Nephron (organoid): ENCODE results near the gene SF3A2.

ENCODE experiments used
- H3K27ac Mint-ChIP-seq, 3 experiments: 2 replicates each; pipeline ENCODE4 v1.8.0; 2020; ENCODE audit warnings: mixed read lengths in 3 of 3, mild to moderate bottlenecking in 2 of 3, moderate library complexity in 1 of 3
- H3K27me3 Mint-ChIP-seq: 2 replicates; pipeline ENCODE4 v1.8.0; 2021; ENCODE audit warnings: low read depth, mild to moderate bottlenecking, moderate library complexity, mixed read lengths
- H3K36me3 Mint-ChIP-seq: 2 replicates; pipeline ENCODE4 v1.8.0; 2020; ENCODE audit warnings: low read depth, mixed read lengths
- H3K4me1 Mint-ChIP-seq: 2 replicates; pipeline ENCODE4 v1.8.0; 2020; ENCODE audit warnings: mixed read lengths
- H3K4me3 Mint-ChIP-seq, 3 experiments: 2 replicates each; pipeline ENCODE4 v1.8.0; 2020; ENCODE audit warnings: mild to moderate bottlenecking in 3 of 3, mixed read lengths in 3 of 3, moderate library complexity in 2 of 3
- H3K9me3 Mint-ChIP-seq: 2 replicates; pipeline ENCODE4 v1.8.0; 2020; ENCODE audit warnings: mixed read lengths
- TF ChIP-seq, protein P1 (sequence below), 3 experiments: fragments of 200-600 bp; sonication (generic); IDR thresholded peaks; one replicate each; pipeline ENCODE4 v1.5.0; 2021; ENCODE audit warnings: antibody characterized with exemption in 3 of 3; ENCODE audit not compliant: unreplicated experiment in 3 of 3

Gene SF3A2

DNA sequence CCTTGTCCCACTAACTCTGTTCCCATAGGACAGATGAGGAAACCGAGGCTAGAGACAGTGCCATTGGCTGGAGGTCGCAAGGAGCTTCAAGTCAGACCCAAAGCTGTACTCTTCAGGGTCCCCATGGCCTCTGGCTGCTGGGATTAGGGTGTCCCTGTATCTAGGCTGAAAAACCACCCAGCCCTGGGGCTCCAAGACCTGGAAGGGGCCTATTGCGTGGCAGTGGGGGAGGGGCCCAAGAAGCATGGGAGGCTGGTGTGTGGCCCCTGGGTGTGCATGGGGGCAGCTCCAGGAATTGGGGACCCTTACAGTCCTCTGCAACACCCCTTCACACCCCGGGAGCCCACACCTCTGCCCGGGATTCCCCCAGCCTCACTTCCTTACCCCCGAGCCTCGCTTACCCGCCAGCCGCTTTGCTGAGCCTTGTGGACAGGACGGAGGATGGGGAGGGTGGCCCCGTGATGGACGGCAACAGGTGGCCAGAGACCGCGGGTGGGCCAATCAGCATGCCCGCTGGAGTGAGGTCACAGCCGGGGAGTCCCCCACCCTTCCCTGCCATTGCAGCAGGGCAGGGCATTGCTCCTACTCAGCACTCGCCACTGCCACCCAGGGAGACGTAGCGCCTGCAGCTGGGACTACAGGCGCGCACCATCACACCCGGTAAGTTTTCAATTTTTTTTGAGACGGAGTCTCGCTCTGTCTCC is 19.5 kb downstream of the SF3A2 start, which contains the start of gene JSRP1:
JSRP1 (minus strand) TSS at position 436 of the 704 bp plus-strand sequence. CDS start 1,103 bp downstream, outside the sequence.
- H3K9me3 Mint-ChIP-seq = no peaks in the 10 kb centered on the region
- peaks cover 5% of the 10 kb centered on the region for H3K4me1 Mint-ChIP-seq
- H3K27ac Mint-ChIP-seq = peak within 1 kb of the TSS in 1 of 3 experiments; percentile 70
- peak within 1 kb of the TSS in 2 of 3 experiments; percentile 59 to 83 for H3K4me3 Mint-ChIP-seq
- TF ChIP-seq, protein P1, sequence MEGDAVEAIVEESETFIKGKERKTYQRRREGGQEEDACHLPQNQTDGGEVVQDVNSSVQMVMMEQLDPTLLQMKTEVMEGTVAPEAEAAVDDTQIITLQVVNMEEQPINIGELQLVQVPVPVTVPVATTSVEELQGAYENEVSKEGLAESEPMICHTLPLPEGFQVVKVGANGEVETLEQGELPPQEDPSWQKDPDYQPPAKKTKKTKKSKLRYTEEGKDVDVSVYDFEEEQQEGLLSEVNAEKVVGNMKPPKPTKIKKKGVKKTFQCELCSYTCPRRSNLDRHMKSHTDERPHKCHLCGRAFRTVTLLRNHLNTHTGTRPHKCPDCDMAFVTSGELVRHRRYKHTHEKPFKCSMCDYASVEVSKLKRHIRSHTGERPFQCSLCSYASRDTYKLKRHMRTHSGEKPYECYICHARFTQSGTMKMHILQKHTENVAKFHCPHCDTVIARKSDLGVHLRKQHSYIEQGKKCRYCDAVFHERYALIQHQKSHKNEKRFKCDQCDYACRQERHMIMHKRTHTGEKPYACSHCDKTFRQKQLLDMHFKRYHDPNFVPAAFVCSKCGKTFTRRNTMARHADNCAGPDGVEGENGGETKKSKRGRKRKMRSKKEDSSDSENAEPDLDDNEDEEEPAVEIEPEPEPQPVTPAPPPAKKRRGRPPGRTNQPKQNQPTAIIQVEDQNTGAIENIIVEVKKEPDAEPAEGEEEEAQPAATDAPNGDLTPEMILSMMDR (IDR thresholded peaks at IDR 0.05; ENCODE audit: unreplicated experiment in 3 of 3) = no peak
- H3K27me3 Mint-ChIP-seq = peaks cover 11% of the 10 kb centered on the region
- H3K36me3 Mint-ChIP-seq = no peaks in the 10 kb centered on the region

DNA sequence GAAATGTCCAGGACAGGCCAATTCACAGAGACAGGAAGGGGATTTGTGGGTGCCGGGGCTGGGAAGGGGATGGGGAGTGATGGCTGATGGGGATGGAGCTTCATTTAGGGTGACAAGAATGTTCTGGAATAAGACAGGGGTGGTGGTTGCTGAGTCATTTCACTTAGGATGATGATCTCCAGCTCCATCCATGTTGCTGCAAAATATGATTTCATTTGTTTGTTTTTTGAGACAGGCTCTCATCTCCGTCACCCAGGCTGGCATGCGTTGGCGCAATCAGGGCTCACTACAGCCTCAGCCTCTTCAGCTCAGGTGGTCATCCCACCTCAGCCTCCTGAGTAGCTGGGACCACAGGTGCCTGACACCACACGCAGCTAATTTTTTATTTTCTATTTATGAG is 22.7 kb downstream of the SF3A2 start:
- TF ChIP-seq, protein P1 (IDR thresholded peaks at IDR 0.05; ENCODE audit: unreplicated experiment in 3 of 3) = no peak
- Mint-ChIP-seq H3K4me1 (no peaks in the 10 kb centered on the region), H3K27me3 (no peaks in the 10 kb centered on the region), H3K9me3 (no peaks in the 10 kb centered on the region), H3K4me3 (no peak overlapping the region), H3K27ac (no peak overlapping the region), H3K36me3 (no peaks in the 10 kb centered on the region)

DNA sequence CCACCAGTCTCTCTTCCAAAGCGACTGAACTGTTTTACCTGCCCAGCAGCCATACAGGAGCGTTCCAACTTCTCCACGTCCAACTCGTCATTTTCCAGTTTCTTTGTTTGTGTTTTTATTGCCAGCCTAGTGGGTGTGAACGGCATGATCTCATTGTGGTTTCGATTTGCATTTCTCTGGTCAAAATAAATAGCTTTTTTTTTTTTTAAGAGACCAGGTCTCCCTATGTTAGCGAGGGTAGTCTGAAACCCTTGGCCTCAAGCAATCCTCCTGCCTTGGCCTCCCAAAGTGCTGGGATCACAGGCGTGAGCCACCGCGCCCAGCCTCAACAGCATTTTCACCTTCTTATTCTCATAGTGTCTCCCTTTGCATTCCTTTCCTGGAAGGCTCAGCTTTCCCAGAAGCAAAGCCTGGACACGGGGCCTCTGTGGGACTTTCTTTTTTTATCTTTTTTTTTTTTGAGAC is 23.7 kb downstream of the SF3A2 start:
- Mint-ChIP-seq H3K4me1 (no peaks in the 10 kb centered on the region), H3K27ac (peak overlapping the region in 1 of 3 experiments; percentile 26), H3K36me3 (no peaks in the 10 kb centered on the region), H3K9me3 (no peaks in the 10 kb centered on the region), H3K4me3 (no peak overlapping the region), H3K27me3 (no peaks in the 10 kb centered on the region)
- TF ChIP-seq, protein P1 (IDR thresholded peaks at IDR 0.05; ENCODE audit: unreplicated experiment in 3 of 3) = no peak

DNA sequence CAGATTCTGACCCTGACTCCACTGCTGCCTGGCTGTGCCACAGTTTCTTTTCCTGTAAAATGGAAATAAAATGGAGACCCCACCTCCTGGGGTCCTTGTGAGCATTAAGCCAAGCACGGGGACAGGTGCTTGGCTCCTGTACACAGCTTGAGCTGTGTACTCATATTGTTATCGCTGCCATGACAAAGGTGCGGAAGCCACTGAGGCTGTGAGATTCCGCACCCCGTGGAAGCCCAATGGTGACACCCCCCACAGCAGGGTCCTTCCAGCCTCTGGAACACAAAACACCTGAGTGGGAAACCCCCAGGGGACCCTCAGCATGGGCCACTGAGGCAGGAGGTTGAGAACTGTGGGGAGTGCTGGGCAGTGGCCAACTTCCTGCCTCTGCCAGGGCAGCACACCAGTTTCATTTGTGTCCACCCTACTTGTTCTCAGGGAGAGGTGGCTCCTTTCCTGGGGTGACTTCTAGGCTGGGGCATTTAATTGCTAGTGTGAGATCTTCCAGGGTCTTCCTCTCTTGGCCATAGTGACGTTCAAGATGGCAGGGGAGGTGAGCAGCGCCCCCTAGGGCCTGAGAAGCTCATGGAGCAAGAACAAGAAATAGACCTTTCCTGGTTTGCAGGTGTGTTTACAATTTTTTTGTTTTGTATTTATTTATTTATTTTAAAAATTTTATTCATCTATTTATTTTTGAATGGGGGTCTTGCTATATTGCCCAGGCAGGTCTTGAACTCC is 25.0 kb downstream of the SF3A2 start:
- no peak overlapping the region for H3K4me3 Mint-ChIP-seq
- TF ChIP-seq, protein P1 (IDR thresholded peaks at IDR 0.05; ENCODE audit: unreplicated experiment in 3 of 3) = peak; percentile 22 to 39 (median 29)
- H3K4me1 Mint-ChIP-seq = peaks cover 4% of the 10 kb centered on the region
- H3K9me3 Mint-ChIP-seq = no peaks in the 10 kb centered on the region
- H3K27me3 Mint-ChIP-seq = no peaks in the 10 kb centered on the region
- no peaks in the 10 kb centered on the region for H3K36me3 Mint-ChIP-seq
- no peak overlapping the region for H3K27ac Mint-ChIP-seq

DNA sequence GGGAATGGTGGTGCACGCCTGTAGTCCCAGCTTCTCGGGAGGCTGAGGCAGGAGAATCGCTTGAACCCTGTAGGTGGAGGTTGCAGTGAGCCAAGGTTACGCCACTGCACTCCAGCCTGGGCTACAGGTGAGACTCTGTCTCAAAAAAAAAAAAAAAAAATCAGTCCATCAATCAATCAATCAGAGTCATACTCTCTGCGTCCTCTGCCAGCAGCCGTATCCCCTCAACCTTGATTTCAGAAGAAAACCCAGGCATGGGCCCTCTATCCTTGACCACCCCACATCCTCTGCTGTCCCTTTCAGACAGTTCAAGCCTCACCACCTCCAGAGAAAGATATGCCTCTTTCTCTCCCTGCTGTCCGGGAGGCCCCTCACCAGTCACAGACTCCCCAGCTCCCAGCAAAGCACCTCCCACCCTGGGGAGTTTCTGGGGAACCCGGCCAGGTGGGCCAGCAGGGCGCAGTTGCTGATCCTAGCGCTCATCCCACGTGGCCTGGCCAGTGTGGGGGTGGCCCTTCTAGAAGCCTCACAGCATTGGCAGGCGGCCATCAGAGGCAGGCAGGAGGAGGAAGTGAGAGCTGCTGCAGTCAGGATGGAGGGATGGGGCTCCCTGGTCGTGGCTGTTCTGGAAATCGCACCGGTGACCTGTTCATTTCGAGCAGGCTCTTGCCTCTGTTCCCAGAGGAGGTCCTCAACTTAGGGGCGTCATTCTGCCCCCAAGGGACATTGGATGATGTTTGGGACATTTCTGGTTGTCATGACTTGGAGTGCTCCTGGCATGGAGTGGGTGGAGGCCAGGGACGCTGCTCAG is 29.8 kb downstream of the SF3A2 start:
- Mint-ChIP-seq H3K36me3 (no peaks in the 10 kb centered on the region), H3K27ac (peak overlapping the region; percentile 61 to 94 (median 91)), H3K4me1 (peaks cover 8% of the 10 kb centered on the region), H3K27me3 (no peaks in the 10 kb centered on the region), H3K9me3 (no peaks in the 10 kb centered on the region), H3K4me3 (peak overlapping the region; percentile 59 to 78 (median 70))
- TF ChIP-seq, protein P1 (IDR thresholded peaks at IDR 0.05; ENCODE audit: unreplicated experiment in 3 of 3) = no peak
